SIG-M5 (cell line): ENCODE measurements around the gene RASA3.
"Not testable (repeated sequence)": the region's sequence is repeated elsewhere in the genome, so short reads cannot be mapped to it uniquely, and the experiment has no call there.

Experiments used
- DNase-seq: peaks from one replicate; lab custom pipeline; 2025; lab: John Stamatoyannopoulos, UW

Gene RASA3

GRCh38 chr13:114079601-114080536 lies 52.6 kb downstream of the RASA3 start:
- DNase-seq: no peak

GRCh38 chr13:114078461-114079451 lies 53.7 kb downstream of the RASA3 start:
- no peak for DNase-seq

- no peak for DNase-seq
Observed at GRCh38 chr13:114077933-114078325, 54.5 kb downstream of the RASA3 start.

- DNase-seq: no peak
Observed at GRCh38 chr13:114077099-114077932, 55.1 kb downstream of the RASA3 start.

GRCh38 chr13:114076329-114077090 lies 55.9 kb downstream of the RASA3 start:
- no peak for DNase-seq

GRCh38 chr13:114075811-114076210 lies 56.6 kb downstream of the RASA3 start:
- DNase-seq: not testable (repeated sequence)

- no peak for DNase-seq
Observed at GRCh38 chr13:114074671-114075315, 57.6 kb downstream of the RASA3 start.

- no peak for DNase-seq
Observed at GRCh38 chr13:114073881-114074612, 58.4 kb downstream of the RASA3 start.

- DNase-seq: no peak
Observed at GRCh38 chr13:114072421-114072820, 60.0 kb downstream of the RASA3 start.

GRCh38 chr13:114071991-114072390 lies 60.4 kb downstream of the RASA3 start:
- DNase-seq: no peak

GRCh38 chr13:114071410-114071809 lies 61.0 kb downstream of the RASA3 start:
- DNase-seq: no peak

GRCh38 chr13:114070098-114070799 lies 62.2 kb downstream of the RASA3 start:
- DNase-seq: no peak

GRCh38 chr13:114069376-114070097 lies 62.9 kb downstream of the RASA3 start:
- DNase-seq: no peak

GRCh38 chr13:114068656-114069318 lies 63.6 kb downstream of the RASA3 start:
- no peak for DNase-seq

GRCh38 chr13:114067886-114068651 lies 64.4 kb downstream of the RASA3 start:
- no peak for DNase-seq

- DNase-seq: peak; percentile 91
Observed at GRCh38 chr13:114067381-114067885, 65.0 kb downstream of the RASA3 start.

GRCh38 chr13:114066956-114067355 lies 65.5 kb downstream of the RASA3 start:
- no peak for DNase-seq
